Small intestine (tissue), 7 donors: Measurements from ENCODE around the gene DDN. TPM values are rescaled to one million over a fixed set of nuclear protein-coding genes. Genes with fewer than 3 reads are reported as not detected.

Experiments used
- DNase-seq, 2 donors: peaks; one replicate each; pipeline versions ENCODE4 v3.0.0 to v3.0.0-alpha.2; 2013
- FAIRE-seq: peaks from 2 replicates; lab custom pipeline; 2012; peaks lifted over from hg19 to GRCh38; lab: Jason Lieb, UNC
- H3K27ac ChIP-seq, 3 donors: one replicate each; pipeline ENCODE4 v1.5.1; 2013; ENCODE audit warnings: low read length in 2 of 3, mild to moderate bottlenecking in 2 of 3, control low read depth in 1 of 3, inconsistent platforms in 1 of 3, low read depth in 1 of 3, moderate library complexity in 1 of 3
- H3K27me3 ChIP-seq, 3 donors: one replicate each; pipeline ENCODE4 v1.6.1; 2013; ENCODE audit warnings: low read length in 3 of 3, inconsistent platforms in 1 of 3; ENCODE audit not compliant: control insufficient read depth in 3 of 3, insufficient read depth in 3 of 3
- H3K36me3 ChIP-seq, 3 donors: one replicate each; pipeline ENCODE4 v1.6.1; 2013; ENCODE audit warnings: low read length in 3 of 3, inconsistent platforms in 1 of 3, low read depth in 1 of 3, mild to moderate bottlenecking in 1 of 3, moderate library complexity in 1 of 3; ENCODE audit not compliant: control insufficient read depth in 3 of 3, insufficient read depth in 2 of 3
- H3K4me1 ChIP-seq, 3 donors: one replicate each; pipeline ENCODE4 v1.6.1; 2013; ENCODE audit warnings: low read length in 2 of 3, inconsistent platforms in 1 of 3, low read depth in 1 of 3, mild to moderate bottlenecking in 1 of 3, moderate library complexity in 1 of 3; ENCODE audit not compliant: control insufficient read depth in 3 of 3, insufficient read depth in 2 of 3
- H3K4me3 ChIP-seq, 3 donors: one replicate each; pipeline ENCODE4 v1.5.1; 2013; ENCODE audit warnings: low read length in 3 of 3, control low read depth in 1 of 3, inconsistent platforms in 1 of 3, low read depth in 1 of 3, mild to moderate bottlenecking in 1 of 3, moderate library complexity in 1 of 3
- H3K9me3 ChIP-seq, 2 donors: one replicate each; pipeline ENCODE4 v1.6.1; 2013; ENCODE audit warnings: low read depth in 1 of 2, low read length in 1 of 2; ENCODE audit not compliant: control insufficient read depth in 2 of 2, insufficient read depth in 1 of 2
- WGBS, 3 donors: extraction: QIAGEN DNeasy Blood & Tissue Kit; methylation state at CpG; one replicate each; pipeline ENCODE4 v1.1.7; 2013; 5-methylcytosine and 5-hydroxymethylcytosine counted together
- polyA plus RNA-seq, 4 donors: library from polyadenylated mRNA; stranded (reverse) in 3 of 4; unstranded in 1 of 4; fragments of 200-250 nt in 3 of 4; fragments of 120-200 nt in 1 of 4; gene quantifications; one replicate each; pipeline versions ENCODE4 v1.2.1 to v1.2.3, GENCODE V29; 2013
- donor health status: healthy with polysubstance abuse.
- donor health status: control.
- donor health status: control.
- donor health status: Bipolar disorder and iron deficiency.
- donor health status: healthy.

Gene DDN
- polyA plus RNA-seq, 4 donors, result 0.16 to 0.22 (median 0.19) TPM; not detected in 1

- no peak overlapping the region for H3K27ac ChIP-seq
- whole genome bisulfite sequencing, 3 donors, result 94 to 97% (median 96%) methylated on average over 24 to 31 of the region's 31 CpGs
- H3K4me3 ChIP-seq, result no peak overlapping the region
- H3K9me3 ChIP-seq, result no peaks in the 10 kb centered on the region
- no peak for FAIRE-seq
- no peak for DNase-seq
- H3K36me3 ChIP-seq, result peaks cover 46 to 97% (median 72%) of the 10 kb centered on the region in 3 donors
- no peaks in the 10 kb centered on the region for H3K4me1 ChIP-seq
- H3K27me3 ChIP-seq, result no peaks in the 10 kb centered on the region
These were observed 42.1 kb upstream of the DDN start for GRCh38 chr12:49041036-49041880.

DNA sequence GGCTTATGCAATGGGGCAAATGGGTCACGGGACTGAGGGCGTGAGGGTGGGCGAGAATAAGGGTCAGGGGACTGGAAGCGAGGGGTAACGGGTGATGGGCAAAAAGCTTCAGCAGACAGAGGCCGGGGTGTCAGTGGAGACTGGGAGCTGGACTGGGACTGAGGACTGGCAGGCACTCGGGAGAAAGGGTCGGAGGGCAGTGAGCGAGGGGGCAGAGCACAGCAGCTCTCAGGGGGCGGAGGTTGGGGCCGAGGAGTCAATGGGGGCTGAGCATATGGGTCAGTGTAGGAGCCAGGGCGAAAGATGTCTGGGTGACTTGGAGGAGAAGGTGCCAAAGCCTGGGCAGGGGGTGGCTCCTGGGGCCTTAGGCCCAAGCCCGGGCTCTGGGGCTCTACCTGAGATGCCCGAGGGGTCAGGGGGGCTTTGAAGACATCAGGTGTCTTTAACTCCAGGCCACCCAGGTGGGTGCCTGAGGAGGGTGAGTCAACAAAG is 41.2 kb upstream of the DDN start:
- H3K4me3 ChIP-seq, result no peak overlapping the region
- H3K9me3 ChIP-seq, result no peaks in the 10 kb centered on the region
- 93 to 95% (median 94%) methylated on average over 14 of the region's 14 CpGs for WGBS, 3 donors
- no peak for FAIRE-seq
- H3K27me3 ChIP-seq, result no peaks in the 10 kb centered on the region
- DNase-seq, result no peak
- H3K4me1 ChIP-seq, result no peaks in the 10 kb centered on the region
- H3K27ac ChIP-seq, result no peak overlapping the region
- peaks cover 46 to 92% (median 69%) of the 10 kb centered on the region in 3 donors for H3K36me3 ChIP-seq

DNA sequence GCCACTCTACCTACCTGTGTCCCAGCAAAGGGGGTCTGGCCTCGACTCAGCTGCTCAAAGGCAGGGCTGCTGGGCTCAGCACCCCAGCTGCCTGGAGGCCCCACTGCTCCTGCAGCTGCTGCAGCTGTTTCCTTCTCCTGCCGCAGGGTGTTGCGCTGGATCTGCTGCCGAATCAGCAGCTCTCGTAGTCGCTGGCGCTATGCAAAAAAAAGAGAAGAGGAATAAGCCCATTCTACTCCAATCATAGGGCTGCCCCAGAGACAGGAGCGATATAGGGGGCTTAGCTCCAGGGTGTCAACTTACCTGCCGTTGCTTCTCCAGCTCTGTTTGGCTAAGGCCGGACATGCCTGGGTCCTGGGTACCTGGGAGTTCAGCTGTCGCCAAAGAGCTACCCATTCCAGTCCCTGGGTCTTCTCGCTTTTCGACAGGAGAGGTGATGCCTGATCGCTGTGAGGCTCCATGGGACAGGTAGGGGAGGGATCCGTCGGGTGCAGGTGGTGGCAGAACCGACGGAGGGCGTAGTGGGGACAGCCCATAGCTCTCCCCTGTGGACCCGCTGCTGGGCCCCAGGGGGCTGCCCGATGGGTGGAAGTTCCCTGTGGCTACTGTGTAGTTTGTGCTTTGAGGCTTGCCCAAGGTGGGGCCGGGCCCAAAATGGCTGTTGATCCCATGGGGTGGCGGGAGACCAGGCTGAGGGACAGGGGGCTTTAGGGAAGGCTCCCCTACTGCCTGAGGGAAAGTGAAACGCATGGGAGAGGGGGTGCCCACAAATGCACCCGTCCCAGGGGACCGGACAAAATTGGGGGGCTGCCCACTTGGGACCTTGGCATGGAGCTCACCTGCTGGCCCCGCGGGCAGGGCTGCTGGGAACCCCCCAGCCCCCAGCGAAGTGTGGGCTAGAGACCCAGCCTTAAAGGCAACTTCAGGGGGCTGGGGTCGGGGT is 40.5 kb upstream of the DDN start:
- H3K9me3 ChIP-seq, result no peaks in the 10 kb centered on the region
- H3K4me1 ChIP-seq, result no peaks in the 10 kb centered on the region
- FAIRE-seq (no peak), DNase-seq (no peak)
- no peak overlapping the region for H3K4me3 ChIP-seq
- peaks cover 43 to 88% (median 72%) of the 10 kb centered on the region in 3 donors for H3K36me3 ChIP-seq
- no peak overlapping the region for H3K27ac ChIP-seq
- no peaks in the 10 kb centered on the region for H3K27me3 ChIP-seq
- WGBS, 3 donors, result 92 to 96% (median 93%) methylated on average over 30 of the region's 30 CpGs

GRCh38 chr12:49038291-49038955 is 39.2 kb upstream of the DDN start:
- FAIRE-seq (no peak), DNase-seq (no peak)
- peaks cover 46 to 88% (median 67%) of the 10 kb centered on the region in 3 donors for H3K36me3 ChIP-seq
- H3K9me3 ChIP-seq, result no peaks in the 10 kb centered on the region
- no peaks in the 10 kb centered on the region for H3K4me1 ChIP-seq
- WGBS, 3 donors, result 94% methylated on average over 20 of the region's 20 CpGs
- H3K4me3 ChIP-seq, result no peak overlapping the region
- H3K27ac ChIP-seq, result no peak overlapping the region
- no peaks in the 10 kb centered on the region for H3K27me3 ChIP-seq

GRCh38 chr12:49037947-49038237 is 38.7 kb upstream of the DDN start:
- Histone ChIP-seq H3K27ac (no peak overlapping the region), H3K9me3 (no peaks in the 10 kb centered on the region), H3K4me1 (no peaks in the 10 kb centered on the region), H3K27me3 (no peaks in the 10 kb centered on the region), H3K4me3 (no peak overlapping the region), H3K36me3 (peaks cover 48 to 88% (median 66%) of the 10 kb centered on the region in 3 donors)
- FAIRE-seq (no peak), DNase-seq (no peak)
- WGBS, 3 donors, result 85 to 94% (median 91%) methylated on average over 7 of the region's 7 CpGs

- H3K27ac ChIP-seq, result no peak overlapping the region
- no peak for FAIRE-seq
- DNase-seq, result no peak
- no peaks in the 10 kb centered on the region for H3K4me1 ChIP-seq
- peaks cover 49 to 88% (median 64%) of the 10 kb centered on the region in 3 donors for H3K36me3 ChIP-seq
- 95 to 96% (median 95%) methylated on average over 9 of the region's 9 CpGs for WGBS, 3 donors
- H3K4me3 ChIP-seq, result no peak overlapping the region
- no peaks in the 10 kb centered on the region for H3K27me3 ChIP-seq
- H3K9me3 ChIP-seq, result no peaks in the 10 kb centered on the region
These were observed 38.2 kb upstream of the DDN start for GRCh38 chr12:49037111-49037946.

DNA sequence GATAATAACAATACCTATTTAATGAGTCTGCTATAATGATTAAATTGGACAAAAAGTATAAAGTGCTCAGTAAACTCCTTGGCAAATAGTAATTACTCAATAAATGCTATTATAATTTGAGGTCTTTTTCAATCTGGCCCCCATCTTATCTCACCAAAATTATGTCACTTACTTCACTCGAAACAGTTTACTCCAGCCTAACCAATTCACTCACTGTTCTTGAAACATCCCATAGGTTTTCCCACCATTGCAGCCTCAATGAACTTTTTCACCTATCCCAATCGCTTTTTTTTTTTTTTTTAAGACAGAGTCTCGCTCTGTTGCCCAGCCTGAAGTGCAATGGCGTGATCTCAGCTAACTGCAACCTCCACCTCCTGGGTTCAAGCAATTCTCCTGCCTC is 36.9 kb upstream of the DDN start:
- WGBS, 3 donors, result 78 to 91% (median 85%) methylated on average over 4 of the region's 4 CpGs
- H3K27me3 ChIP-seq, result no peaks in the 10 kb centered on the region
- H3K27ac ChIP-seq, result no peak overlapping the region
- H3K9me3 ChIP-seq, result no peaks in the 10 kb centered on the region
- FAIRE-seq (no peak), DNase-seq (no peak)
- no peaks in the 10 kb centered on the region for H3K4me1 ChIP-seq
- peaks cover 42 to 88% (median 51%) of the 10 kb centered on the region in 3 donors for H3K36me3 ChIP-seq
- H3K4me3 ChIP-seq, result no peak overlapping the region
